Lung (tissue), 12 donors: Measurements from ENCODE around the gene PARD3. TPM values are rescaled to one million over a fixed set of nuclear protein-coding genes. Genes with fewer than 3 reads are reported as not detected.

Source experiments
- ATAC-seq: fragments of 200-7000 bp; cut with Tn5 transposase; one replicate; pipeline ENCODE4 v1.9.1; 2020; ENCODE audit warnings: moderate number of reproducible peaks; ENCODE audit not compliant: insufficient read depth, low FRiP score
- DNase-seq, 3 donors: peaks; one replicate each; pipeline ENCODE4 v3.0.0-alpha.2; 2013 to 2017
- H3K27ac ChIP-seq, 2 donors: one replicate each; pipeline ENCODE4 v1.5.1; 2013; ENCODE audit warnings: mild to moderate bottlenecking in 2 of 2, moderate library complexity in 2 of 2, control low read depth in 1 of 2, inconsistent platforms in 1 of 2, low read depth in 1 of 2, low read length in 1 of 2
- H3K27me3 ChIP-seq, 3 donors: one replicate each; pipeline ENCODE4 v1.5.1; 2013; ENCODE audit warnings: low read length in 2 of 3; ENCODE audit not compliant: control insufficient read depth in 3 of 3, insufficient read depth in 3 of 3
- H3K36me3 ChIP-seq, 4 donors: one replicate each; pipeline ENCODE4 v1.5.1; 2013; ENCODE audit warnings: low read length in 4 of 4, mild to moderate bottlenecking in 1 of 4, moderate library complexity in 1 of 4; ENCODE audit not compliant: control insufficient read depth in 4 of 4, insufficient read depth in 4 of 4
- H3K4me1 ChIP-seq, 5 donors: one replicate each; pipeline ENCODE4 v1.5.1; 2013; ENCODE audit warnings: low read length in 5 of 5, mild to moderate bottlenecking in 2 of 5, moderate library complexity in 1 of 5; ENCODE audit not compliant: control insufficient read depth in 5 of 5, insufficient read depth in 5 of 5
- H3K4me3 ChIP-seq: one replicate; pipeline ENCODE4 v1.5.1; 2013; ENCODE audit warnings: mild to moderate bottlenecking, control low read depth, moderate library complexity
- H3K9ac ChIP-seq, 2 donors: one replicate each; pipeline ENCODE4 v1.5.1; 2013; ENCODE audit warnings: low read length in 2 of 2, control low read depth in 1 of 2; ENCODE audit not compliant: insufficient read depth in 1 of 2
- H3K9me3 ChIP-seq, 4 donors: one replicate each; pipeline ENCODE4 v1.5.1; 2013; ENCODE audit warnings: low read length in 3 of 4, mild to moderate bottlenecking in 1 of 4, moderate library complexity in 1 of 4; ENCODE audit not compliant: control insufficient read depth in 4 of 4, insufficient read depth in 3 of 4
- WGBS, 2 donors: extraction: QIAGEN DNeasy Blood & Tissue Kit; methylation state at CpG; one replicate each; pipeline ENCODE4 v1.1.7; 2013; 5-methylcytosine and 5-hydroxymethylcytosine counted together
- polyA plus RNA-seq, 2 donors: library from polyadenylated mRNA; stranded (reverse); fragments of 200-250 nt; gene quantifications; one replicate each; pipeline ENCODE4 v1.2.1, GENCODE V29; 2013
- total RNA-seq, 2 donors: library from RNA; depleted of rRNA in 1 of 2; stranded (reverse); fragments of >200 nt in 1 of 2; gene quantifications; one replicate each; pipeline ENCODE4 v1.2.1, GENCODE V29; 2014 to 2021
- TF ChIP-seq, protein P1 (sequence below): IDR thresholded peaks from 2 replicates; pipeline ENCODE4 v1.5.1; 2012; ENCODE audit warnings: mild to moderate bottlenecking; ENCODE audit errors: control extremely low read depth, extremely low read depth
- donor health status: control.
- donor health status: control.
- donor health status: Bipolar disorder and iron deficiency.
- donor health status: healthy.
- donor health status: DM: yes; HTN: yes; CAD: no.

Gene PARD3
- total and polyA plus RNA-seq, 4 donors: 10.3 to 69.2 (median 27.6) TPM

- TF ChIP-seq, protein P1, sequence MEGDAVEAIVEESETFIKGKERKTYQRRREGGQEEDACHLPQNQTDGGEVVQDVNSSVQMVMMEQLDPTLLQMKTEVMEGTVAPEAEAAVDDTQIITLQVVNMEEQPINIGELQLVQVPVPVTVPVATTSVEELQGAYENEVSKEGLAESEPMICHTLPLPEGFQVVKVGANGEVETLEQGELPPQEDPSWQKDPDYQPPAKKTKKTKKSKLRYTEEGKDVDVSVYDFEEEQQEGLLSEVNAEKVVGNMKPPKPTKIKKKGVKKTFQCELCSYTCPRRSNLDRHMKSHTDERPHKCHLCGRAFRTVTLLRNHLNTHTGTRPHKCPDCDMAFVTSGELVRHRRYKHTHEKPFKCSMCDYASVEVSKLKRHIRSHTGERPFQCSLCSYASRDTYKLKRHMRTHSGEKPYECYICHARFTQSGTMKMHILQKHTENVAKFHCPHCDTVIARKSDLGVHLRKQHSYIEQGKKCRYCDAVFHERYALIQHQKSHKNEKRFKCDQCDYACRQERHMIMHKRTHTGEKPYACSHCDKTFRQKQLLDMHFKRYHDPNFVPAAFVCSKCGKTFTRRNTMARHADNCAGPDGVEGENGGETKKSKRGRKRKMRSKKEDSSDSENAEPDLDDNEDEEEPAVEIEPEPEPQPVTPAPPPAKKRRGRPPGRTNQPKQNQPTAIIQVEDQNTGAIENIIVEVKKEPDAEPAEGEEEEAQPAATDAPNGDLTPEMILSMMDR: no peak
- 90% methylated on average over 1 of the region's 1 CpG for WGBS, 2 donors
- Histone ChIP-seq H3K4me1 (peaks cover 0 to 2% (median 0%) of the 10 kb centered on the region in 5 donors), H3K36me3 (peaks cover 0 to 2% (median 0%) of the 10 kb centered on the region in 4 donors), H3K9ac (no peak overlapping the region), H3K27me3 (no peaks in the 10 kb centered on the region), H3K4me3 (no peak overlapping the region), H3K9me3 (no peaks in the 10 kb centered on the region), H3K27ac (no peak overlapping the region)
- ATAC-seq: no peak
- DNase-seq: no peak
Measured at GRCh38 chr10:34262985-34263384, 552.1 kb downstream of the PARD3 start.

- TF ChIP-seq, protein P1: no peak
- 89 to 91% methylated on average over 5 of the region's 5 CpGs for WGBS, 2 donors
- no peak overlapping the region for H3K4me3 ChIP-seq
- no peaks in the 10 kb centered on the region for H3K9me3 ChIP-seq
- H3K36me3 ChIP-seq: peaks cover 0 to 2% (median under 1%) of the 10 kb centered on the region in 4 donors
- H3K4me1 ChIP-seq: peaks cover 0 to 2% (median 0%) of the 10 kb centered on the region in 5 donors
- no peak overlapping the region for H3K9ac ChIP-seq
- DNase-seq (no peak), ATAC-seq (no peak)
- no peaks in the 10 kb centered on the region for H3K27me3 ChIP-seq
- no peak overlapping the region for H3K27ac ChIP-seq
Measured at GRCh38 chr10:34260904-34261303, 554.2 kb downstream of the PARD3 start.

DNA sequence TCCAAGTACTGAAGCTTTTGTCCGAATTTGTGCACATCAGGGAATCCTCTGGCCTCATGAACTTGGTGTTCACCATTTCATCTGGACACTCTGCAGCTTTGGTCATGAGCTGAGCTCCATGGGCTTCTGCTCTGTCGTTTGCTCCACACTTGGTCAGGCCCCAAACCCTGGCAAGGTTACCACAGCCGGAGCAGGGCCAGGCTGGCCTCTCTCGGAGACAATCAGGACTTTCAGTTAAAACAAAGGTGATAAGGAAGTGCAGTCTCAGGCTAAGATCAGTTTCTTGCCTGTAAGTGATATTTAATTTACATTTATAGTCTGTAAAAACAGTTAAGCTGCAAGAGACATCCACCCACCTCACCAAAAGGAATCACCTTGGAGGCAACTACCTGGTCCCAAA is 558.9 kb downstream of the PARD3 start:
- H3K4me1 ChIP-seq: peaks cover 0 to 17% (median 3%) of the 10 kb centered on the region in 5 donors
- ATAC-seq (no peak), DNase-seq (no peak)
- no peaks in the 10 kb centered on the region for H3K27me3 ChIP-seq
- H3K36me3 ChIP-seq: peaks cover 0 to 2% (median under 1%) of the 10 kb centered on the region in 4 donors
- no peak overlapping the region for H3K27ac ChIP-seq
- H3K4me3 ChIP-seq: no peak overlapping the region
- WGBS, 2 donors: 92 to 93% methylated on average over 4 of the region's 4 CpGs
- TF ChIP-seq, protein P1: no peak
- H3K9me3 ChIP-seq: no peaks in the 10 kb centered on the region
- no peak overlapping the region for H3K9ac ChIP-seq

DNA sequence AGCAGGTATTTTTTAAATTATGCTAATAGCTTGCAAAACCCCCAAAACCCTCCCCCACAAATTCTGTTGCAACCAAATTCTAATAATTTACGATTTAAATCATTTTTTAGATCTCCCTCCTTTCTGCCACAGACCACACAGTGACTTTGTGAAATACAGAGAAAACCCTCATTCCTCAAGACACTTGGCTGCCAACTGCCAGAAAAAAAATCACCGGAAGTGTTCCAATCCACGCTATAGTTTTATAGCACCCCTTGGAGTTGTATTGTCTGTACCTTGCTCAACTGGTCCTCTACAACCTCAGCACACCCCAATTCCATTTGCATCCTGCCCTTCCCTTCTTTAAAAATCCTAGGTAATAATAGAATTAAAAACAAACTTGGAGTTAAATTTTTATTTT is 560.1 kb downstream of the PARD3 start:
- TF ChIP-seq, protein P1: no peak
- Histone ChIP-seq H3K4me1 (peaks cover 0 to 17% (median 3%) of the 10 kb centered on the region in 5 donors), H3K27me3 (no peaks in the 10 kb centered on the region), H3K27ac (no peak overlapping the region), H3K9me3 (no peaks in the 10 kb centered on the region), H3K36me3 (peaks cover 0 to 2% (median 0%) of the 10 kb centered on the region in 4 donors), H3K4me3 (no peak overlapping the region), H3K9ac (no peak overlapping the region)
- no peak for DNase-seq
- WGBS, 2 donors: 28 to 57% methylated on average over 3 of the region's 3 CpGs
- ATAC-seq: no peak
